Measurements from ENCODE around the gene NSG1. TPM values are rescaled to one million over a fixed set of nuclear protein-coding genes. Genes with fewer than 3 reads are reported as not detected.
A peak's percentile ranks its signal among the peaks of the same experiment; 100 is the strongest.

Gene NSG1
- total RNA-seq, 1 donor from 2014 or later: 2.4 TPM

DNA sequence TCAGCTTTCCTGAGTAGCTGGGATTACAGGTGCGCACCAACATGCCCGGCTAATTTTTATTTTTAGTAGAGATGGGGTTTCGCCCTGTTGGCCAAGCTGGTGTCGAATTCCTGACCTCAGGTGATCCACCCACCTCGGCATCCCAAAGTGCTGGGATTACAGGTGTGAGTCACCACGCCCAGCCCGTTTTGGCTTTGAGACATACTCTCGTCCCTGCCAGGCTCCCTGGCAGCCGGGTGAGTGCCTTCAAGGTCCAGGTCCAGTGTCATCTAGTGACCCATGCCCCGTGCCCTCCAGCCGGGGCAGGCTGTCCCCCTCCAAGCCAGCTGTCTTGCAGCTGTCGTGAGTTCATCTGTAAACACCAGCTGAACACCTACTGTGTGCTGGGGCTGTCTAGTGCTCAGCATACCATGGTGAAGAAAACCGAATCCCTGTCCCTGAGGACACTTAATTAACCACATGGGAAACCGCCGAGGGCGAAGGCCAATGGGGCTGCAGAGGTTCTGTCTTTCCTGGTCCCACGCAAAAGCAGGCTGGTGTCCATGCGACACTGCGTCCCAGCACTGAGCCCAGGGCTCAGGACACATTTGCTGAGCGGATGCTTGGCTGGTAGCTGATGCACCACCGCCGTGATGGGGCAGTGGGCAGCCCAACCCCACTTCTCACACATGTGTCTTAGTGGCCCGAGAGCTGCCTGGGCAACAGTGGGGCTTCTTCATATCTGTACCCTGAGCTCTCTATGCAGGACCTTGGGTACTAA, 21.9 kb downstream of the NSG1 start:
- Histone ChIP-seq H3K27me3 (ENCODE audit: control insufficient read depth, insufficient read depth, low read length) (no peaks in the 10 kb centered on the region), H3K4me3 (ENCODE audit: low read depth, low read length) (no peak overlapping the region), H3K36me3 (ENCODE audit: control insufficient read depth, insufficient read depth, low read length) (peaks cover 6% of the 10 kb centered on the region)
- FAIRE-seq (no peak), DNase-seq (ENCODE audit: low read depth) (peak; percentile 52)
- TF ChIP-seq, protein P1, sequence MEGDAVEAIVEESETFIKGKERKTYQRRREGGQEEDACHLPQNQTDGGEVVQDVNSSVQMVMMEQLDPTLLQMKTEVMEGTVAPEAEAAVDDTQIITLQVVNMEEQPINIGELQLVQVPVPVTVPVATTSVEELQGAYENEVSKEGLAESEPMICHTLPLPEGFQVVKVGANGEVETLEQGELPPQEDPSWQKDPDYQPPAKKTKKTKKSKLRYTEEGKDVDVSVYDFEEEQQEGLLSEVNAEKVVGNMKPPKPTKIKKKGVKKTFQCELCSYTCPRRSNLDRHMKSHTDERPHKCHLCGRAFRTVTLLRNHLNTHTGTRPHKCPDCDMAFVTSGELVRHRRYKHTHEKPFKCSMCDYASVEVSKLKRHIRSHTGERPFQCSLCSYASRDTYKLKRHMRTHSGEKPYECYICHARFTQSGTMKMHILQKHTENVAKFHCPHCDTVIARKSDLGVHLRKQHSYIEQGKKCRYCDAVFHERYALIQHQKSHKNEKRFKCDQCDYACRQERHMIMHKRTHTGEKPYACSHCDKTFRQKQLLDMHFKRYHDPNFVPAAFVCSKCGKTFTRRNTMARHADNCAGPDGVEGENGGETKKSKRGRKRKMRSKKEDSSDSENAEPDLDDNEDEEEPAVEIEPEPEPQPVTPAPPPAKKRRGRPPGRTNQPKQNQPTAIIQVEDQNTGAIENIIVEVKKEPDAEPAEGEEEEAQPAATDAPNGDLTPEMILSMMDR (IDR thresholded peaks at IDR 0.05; ENCODE audit: insufficient read depth, low read length, severe bottlenecking): no peak

- H3K27me3 ChIP-seq (ENCODE audit: control insufficient read depth, insufficient read depth, low read length): no peaks in the 10 kb centered on the region
- peaks cover 6% of the 10 kb centered on the region for H3K36me3 ChIP-seq (ENCODE audit: control insufficient read depth, insufficient read depth, low read length)
- FAIRE-seq (no peak), DNase-seq (ENCODE audit: low read depth) (no peak)
- H3K4me3 ChIP-seq (ENCODE audit: low read depth, low read length): no peak overlapping the region
- TF ChIP-seq, protein P1 (IDR thresholded peaks at IDR 0.05; ENCODE audit: insufficient read depth, low read length, severe bottlenecking): no peak
Observed at GRCh38 chr4:4409416-4410115, 22.7 kb downstream of the NSG1 start.

DNA sequence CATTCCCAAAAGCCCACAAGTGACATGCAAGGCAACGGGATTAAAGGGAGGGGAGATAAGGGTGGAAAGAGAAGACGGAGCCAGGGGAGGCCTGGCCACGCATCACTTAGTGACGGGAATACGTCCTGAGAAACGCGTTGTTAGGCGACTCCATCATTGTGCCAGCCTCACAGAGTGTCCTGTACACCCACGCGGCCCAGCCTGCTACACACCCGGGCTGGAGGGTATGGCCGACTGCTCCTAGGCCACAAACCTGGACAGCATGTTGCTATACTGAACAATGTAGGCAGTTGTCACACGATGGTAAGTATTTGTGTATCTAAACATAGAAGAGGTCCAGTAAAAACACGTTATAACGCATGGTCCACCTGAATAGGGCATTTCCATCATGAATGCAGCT, 23.4 kb downstream of the NSG1 start:
- TF ChIP-seq, protein P1 (IDR thresholded peaks at IDR 0.05; ENCODE audit: insufficient read depth, low read length, severe bottlenecking): no peak
- no peaks in the 10 kb centered on the region for H3K27me3 ChIP-seq (ENCODE audit: control insufficient read depth, insufficient read depth, low read length)
- DNase-seq (ENCODE audit: low read depth): no peak
- H3K4me3 ChIP-seq (ENCODE audit: low read depth, low read length): no peak overlapping the region
- FAIRE-seq: no peak
- H3K36me3 ChIP-seq (ENCODE audit: control insufficient read depth, insufficient read depth, low read length): peaks cover 6% of the 10 kb centered on the region

GRCh38 chr4:4411906-4412305, 25.0 kb downstream of the NSG1 start:
- TF ChIP-seq, protein P1 (IDR thresholded peaks at IDR 0.05; ENCODE audit: insufficient read depth, low read length, severe bottlenecking): no peak
- DNase-seq (ENCODE audit: low read depth) (no peak), FAIRE-seq (no peak)

DNA sequence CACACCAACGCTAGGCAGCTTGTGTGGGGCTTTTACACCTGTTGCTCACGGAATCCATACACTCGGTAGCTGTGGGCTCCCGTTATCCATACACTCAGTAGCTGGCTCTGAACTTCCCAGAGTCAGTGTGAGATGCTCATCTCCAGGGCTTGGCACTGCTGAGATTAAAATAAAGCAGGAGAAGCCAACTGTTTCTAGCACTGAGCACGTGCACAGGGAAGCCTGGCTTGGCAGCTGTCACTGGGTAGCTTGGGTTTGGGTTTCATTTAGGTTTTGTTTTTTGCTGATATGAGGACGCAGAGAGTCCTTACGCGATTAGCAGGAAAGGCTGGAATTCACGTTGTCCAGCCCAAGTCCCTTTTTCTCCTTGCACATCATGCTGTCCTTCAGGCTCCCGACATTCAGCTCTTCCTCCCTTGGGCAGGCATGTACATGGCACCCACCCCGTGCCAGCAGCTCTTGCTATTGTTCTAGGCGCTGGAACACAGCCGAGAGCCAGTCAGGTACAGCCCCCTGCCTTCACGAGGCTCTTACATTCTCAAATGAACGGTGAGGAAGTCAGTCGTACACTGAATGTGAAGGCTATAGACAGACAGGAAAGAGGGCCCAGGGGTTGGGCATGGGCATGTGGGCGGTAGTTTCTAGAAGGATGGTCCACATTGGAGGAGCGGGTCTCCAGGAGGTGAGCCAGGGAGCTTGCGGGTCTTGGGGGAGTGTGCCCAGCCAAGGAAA, 25.9 kb downstream of the NSG1 start:
- no peak for FAIRE-seq
- H3K27me3 ChIP-seq (ENCODE audit: control insufficient read depth, insufficient read depth, low read length): no peaks in the 10 kb centered on the region
- H3K4me3 ChIP-seq (ENCODE audit: low read depth, low read length): no peak overlapping the region
- H3K36me3 ChIP-seq (ENCODE audit: control insufficient read depth, insufficient read depth, low read length): peaks cover 6% of the 10 kb centered on the region
- DNase-seq (ENCODE audit: low read depth): no peak
- TF ChIP-seq, protein P1 (IDR thresholded peaks at IDR 0.05; ENCODE audit: insufficient read depth, low read length, severe bottlenecking): no peak

More at GRCh38 chr4:4411906-4412305, 25.0 kb downstream of the NSG1 start:
- Histone ChIP-seq H3K4me3 (ENCODE audit: low read depth, low read length) (no peak overlapping the region), H3K36me3 (ENCODE audit: control insufficient read depth, insufficient read depth, low read length) (peaks cover 6% of the 10 kb centered on the region), H3K27me3 (ENCODE audit: control insufficient read depth, insufficient read depth, low read length) (no peaks in the 10 kb centered on the region)
